Erythroblast (primary cell): ENCODE measurements around the gene DCUN1D3.
A peak's percentile ranks its signal among the peaks of the same experiment; 100 is the strongest.
"Not testable (repeated sequence)": the region's sequence is repeated elsewhere in the genome, so short reads cannot be mapped to it uniquely, and the experiment has no call there.

Experiments
- DNase-seq, 2 experiments: peaks; one replicate each; lab custom pipeline; 2025; lab: John Stamatoyannopoulos, UW
- GATA1 ChIP-seq: IDR thresholded peaks from 2 replicates; pipeline ENCODE4 v1.6.1; 2011; ENCODE audit warnings: low read depth, mild to moderate bottlenecking, control low read depth, low read length, moderate library complexity
- POLR2A ChIP-seq: IDR thresholded peaks from 2 replicates; pipeline ENCODE4 v1.6.1; 2011; ENCODE audit warnings: mild to moderate bottlenecking, low read length

DCUN1D3 gene

GRCh38 chr16:20870122-20870820 is 29.9 kb downstream of the DCUN1D3 start:
- no peak for DNase-seq
- TF ChIP-seq GATA1 (no peak), POLR2A (no peak)

- TF ChIP-seq POLR2A (no peak), GATA1 (no peak)
- DNase-seq, result no peak
These were observed 31.3 kb downstream of the DCUN1D3 start for GRCh38 chr16:20868890-20869289.

- TF ChIP-seq GATA1 (no peak), POLR2A (no peak)
- no peak for DNase-seq
These were observed 32.6 kb downstream of the DCUN1D3 start for GRCh38 chr16:20867585-20867984.

DNA sequence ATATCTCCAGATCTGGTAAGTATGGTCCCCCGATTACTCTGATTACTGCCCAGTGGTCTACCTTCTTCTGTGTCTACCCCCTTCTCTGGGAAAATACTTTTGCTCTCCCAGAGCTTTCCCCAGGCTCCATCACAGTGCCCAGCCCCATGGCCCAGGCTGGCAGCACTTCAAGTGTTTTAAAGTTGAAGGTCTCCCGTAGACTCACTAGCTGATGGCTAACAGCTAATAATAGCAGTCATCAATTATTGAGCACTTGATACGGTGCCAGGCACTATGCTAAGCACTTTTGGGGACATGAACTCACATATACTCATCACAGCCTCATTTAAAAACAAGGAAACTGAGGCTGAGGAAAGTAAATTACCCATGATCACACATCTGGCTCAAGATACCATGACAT is 33.4 kb downstream of the DCUN1D3 start:
- TF ChIP-seq GATA1 (no peak), POLR2A (no peak)
- no peak for DNase-seq

DNA sequence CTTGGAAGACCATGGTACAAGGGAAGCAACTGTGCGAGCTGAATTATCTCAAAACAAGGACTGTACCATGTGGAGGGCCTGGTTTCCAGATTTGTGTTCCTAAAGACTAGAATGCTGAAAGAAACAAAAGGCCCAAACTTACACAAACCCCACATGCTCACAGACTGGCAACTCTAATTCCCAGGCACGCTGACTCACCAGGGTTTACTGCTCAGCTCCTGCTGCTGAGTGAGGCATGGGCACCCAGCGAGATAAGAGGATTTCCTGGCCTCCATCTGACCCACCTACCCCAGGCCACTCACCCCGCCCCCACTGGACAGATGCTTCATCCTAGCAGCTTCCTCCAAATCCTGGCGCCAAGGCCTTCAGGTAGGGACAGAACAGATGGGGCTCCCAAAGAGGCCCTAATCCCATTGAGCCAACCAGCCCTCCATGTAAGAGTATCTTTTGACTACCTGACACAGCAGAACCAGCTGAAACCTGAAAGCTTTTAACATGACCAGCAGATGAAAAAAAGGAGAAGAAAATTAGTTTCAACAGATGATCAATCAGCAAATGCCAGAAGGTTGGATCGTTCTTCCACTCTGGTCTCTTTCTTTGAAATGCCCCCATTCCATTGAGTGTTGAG is 33.9 kb downstream of the DCUN1D3 start:
- TF ChIP-seq POLR2A (peak; percentile 19), GATA1 (no peak)
- DNase-seq, result peak; percentile 59 to 83

DNA sequence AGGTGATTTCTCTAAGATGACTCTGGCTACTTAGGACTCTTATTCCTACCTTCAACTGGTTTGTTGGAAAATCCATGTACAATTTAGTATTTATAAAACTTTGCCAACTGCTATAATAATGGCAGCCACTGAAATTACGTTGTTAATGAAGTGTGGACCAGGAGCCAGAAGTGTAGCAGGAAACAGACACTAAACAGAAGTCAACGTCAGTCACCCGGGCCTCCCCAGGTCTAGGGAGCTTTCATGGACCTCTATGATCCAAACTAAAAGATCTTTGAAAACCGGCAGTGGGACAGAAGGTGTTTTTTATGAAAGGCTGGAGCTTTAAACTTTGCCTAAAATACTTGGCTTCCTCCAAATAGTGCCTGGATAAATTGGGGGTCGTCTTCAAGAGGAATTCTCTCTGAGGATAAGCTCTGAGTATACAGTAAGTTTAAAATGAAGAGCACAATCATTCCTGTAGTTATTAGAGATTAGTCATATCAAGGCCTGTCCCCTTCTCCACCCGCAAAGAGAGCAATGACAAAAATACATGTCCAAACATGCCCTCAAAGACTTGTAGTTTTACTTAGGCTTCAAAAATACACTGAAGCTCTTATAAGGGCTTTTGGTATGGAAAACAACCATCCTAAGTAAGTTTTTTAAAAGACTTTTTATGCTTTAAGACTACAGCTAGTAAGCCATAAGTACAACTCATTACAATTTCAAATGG is 34.6 kb downstream of the DCUN1D3 start:
- DNase-seq, result peak; percentile 51 to 79
- TF ChIP-seq GATA1 (no peak), POLR2A (peak; percentile 37)

DNA sequence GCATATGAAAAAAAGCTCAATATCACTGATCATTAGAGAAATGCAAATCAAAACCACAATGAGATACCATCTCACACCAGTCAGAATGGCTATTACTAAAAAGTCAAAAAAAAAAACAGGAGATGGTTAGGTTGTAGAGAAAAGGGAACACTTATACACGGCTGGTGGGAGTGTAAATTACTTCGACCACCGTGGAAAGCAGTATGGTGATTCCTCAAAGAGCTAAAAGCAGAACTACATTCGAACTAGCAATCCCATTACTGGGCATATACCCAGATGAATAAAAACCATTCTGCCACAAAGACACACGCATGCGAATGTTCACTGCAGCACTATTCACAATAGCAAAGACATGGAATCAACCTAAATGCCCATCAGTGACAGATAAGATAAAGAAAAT is 35.8 kb downstream of the DCUN1D3 start:
- DNase-seq, result not testable (repeated sequence)

DNA sequence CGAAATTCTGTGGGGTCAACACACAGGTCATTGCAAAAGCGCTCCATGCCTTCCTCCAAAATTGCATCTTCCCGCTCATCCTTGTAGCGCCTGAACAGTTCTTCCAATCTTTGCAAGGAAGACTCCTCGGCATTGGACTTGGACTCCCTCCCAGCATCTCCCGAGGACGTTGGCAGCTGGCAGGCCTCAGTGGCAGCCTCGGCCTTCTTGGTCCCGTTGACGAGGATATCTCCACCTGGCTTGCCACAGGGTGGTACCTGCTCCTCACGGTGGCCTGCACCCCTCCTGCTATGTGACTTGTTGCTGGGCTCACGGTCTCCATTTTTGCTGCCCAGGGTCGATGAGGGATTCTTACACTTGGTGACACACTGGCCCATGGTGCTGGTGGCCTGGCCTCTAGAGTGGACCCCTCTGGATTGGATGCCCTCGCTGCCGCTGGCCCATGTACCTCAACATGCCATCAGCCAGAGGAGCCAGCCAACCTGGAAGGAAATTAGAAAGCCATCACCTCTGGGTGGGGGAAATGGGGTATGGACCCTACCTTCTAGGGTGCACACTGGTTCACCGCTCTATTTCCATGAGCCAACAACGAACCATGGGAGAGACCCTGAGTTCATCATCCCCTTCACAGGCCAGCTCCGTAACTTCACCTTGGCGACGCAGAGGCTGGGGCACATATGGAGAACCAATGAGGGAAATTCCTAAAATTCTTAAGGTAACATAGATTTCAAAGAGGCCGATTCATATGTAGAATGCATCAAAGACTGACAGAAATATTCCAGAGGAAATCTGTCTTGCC is 37.8 kb downstream of the DCUN1D3 start:
- no peak for TF ChIP-seq GATA1
- no peak for TF ChIP-seq POLR2A
- DNase-seq, result no peak

GRCh38 chr16:20860995-20861394 is 39.2 kb downstream of the DCUN1D3 start:
- DNase-seq, result not testable (repeated sequence)

DNA sequence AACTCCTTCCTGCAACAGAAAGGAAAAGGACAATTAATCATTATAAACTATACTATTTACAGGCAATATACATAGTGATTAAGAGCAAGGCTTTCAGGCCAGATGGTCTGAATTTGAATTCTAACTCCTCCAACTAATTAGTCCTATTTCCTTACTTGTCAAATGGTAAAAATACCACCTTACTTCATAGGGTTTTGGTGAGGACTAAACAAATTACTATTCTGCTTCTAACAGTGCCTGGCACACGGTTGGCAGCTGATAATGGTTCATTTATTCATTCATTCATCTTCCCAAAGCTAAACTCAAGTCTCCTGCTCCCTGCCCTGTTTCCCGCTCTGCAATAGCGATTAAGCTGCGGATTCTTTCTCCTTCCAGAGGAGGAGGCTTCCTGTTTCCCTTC is 39.8 kb downstream of the DCUN1D3 start:
- no peak for DNase-seq
- TF ChIP-seq GATA1 (no peak), POLR2A (no peak)

DNA sequence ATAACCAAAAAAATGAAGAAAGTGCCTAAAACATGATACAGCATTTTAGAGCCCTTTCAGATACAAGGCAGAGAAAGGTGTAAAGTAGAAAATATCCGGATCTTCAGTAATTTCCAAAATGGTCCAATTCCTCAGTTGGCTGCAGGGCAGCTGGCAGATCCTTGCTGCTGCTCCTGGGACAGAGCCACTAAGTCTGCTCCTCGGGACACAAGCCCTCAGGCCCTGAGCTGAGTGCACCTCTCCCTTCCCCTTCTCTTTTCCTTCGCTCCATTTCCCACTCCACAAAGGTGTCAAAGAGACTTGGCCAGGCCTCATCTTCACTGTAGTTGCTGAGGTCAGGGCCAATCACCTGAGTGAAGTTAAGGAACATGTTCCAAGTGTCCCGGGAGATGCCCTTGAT is 40.5 kb downstream of the DCUN1D3 start:
- TF ChIP-seq POLR2A (no peak), GATA1 (no peak)
- DNase-seq, result no peak

GRCh38 chr16:20859229-20859628 is 40.9 kb downstream of the DCUN1D3 start:
- no peak for DNase-seq
- TF ChIP-seq POLR2A (no peak), GATA1 (no peak)

GRCh38 chr16:20857281-20857680 is 42.9 kb downstream of the DCUN1D3 start:
- peak in 1 of 2 experiments; percentile 19 for DNase-seq
- TF ChIP-seq POLR2A (no peak), GATA1 (no peak)

DNA sequence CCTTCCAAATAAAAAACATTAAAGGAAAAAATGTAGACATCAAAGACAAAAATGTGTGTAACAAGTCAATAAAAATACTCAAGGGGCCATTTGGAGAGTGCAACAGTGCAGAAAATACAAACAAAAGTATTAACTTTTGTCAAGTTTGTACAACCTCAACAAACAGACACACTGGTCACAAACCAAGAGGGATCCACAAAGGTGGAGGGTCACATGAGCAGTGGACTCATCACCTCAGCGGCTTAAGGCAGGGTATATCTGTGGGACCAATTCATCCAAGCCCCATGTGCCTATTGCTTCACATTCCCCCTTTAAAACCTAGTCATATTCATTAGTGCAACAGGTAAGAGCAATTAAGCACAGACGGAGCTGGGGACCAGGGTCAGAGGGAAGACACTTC is 45.2 kb downstream of the DCUN1D3 start:
- no peak for TF ChIP-seq GATA1
- TF ChIP-seq POLR2A, result no peak
- DNase-seq, result no peak

DNA sequence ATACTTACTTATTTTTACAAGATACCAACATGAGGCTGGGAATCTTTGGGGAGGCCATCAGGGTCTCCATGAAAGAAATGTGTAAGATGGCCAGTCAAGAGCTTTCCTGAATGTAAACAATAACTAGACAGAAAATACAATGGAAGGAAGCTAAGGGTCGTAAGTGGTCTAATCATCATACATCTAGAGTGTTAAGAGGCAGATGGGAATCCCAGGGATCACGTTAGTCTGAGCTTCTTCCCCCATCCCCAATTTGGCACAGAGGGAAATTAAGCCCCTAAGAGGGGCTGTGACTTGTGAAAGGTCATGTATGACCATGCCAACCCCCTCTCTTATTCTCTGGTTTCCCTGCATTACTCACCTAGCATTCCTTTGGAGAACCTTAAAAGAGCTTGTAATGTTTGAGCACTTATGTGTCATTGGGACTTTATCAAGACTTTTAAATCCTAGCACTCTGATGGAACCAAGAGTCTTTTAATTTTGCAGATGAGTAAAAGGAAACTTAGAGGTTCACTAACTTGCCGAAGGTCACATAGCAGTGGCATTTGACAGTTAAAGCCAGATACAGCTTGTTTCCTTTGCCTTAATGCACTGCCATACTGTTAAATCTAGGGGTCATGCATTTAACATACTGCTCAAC is 46.1 kb downstream of the DCUN1D3 start:
- DNase-seq, result no peak
- no peak for TF ChIP-seq POLR2A
- no peak for TF ChIP-seq GATA1
